HK-2 (cell line): ENCODE data around the gene SLC10A1.

ENCODE experiments used
- DNase-seq: peaks from one replicate; pipeline ENCODE4 v3.0.0-alpha.2; 2018; ENCODE audit not compliant: unreplicated experiment

SLC10A1 gene

GRCh38 chr14:69808919-69809808 lies 12.1 kb upstream of the SLC10A1 start:
- no peak for DNase-seq

GRCh38 chr14:69807192-69807591 lies 10.2 kb upstream of the SLC10A1 start:
- no peak for DNase-seq

- DNase-seq, result no peak
These were observed 7.9 kb upstream of the SLC10A1 start for GRCh38 chr14:69804902-69805301.

DNA sequence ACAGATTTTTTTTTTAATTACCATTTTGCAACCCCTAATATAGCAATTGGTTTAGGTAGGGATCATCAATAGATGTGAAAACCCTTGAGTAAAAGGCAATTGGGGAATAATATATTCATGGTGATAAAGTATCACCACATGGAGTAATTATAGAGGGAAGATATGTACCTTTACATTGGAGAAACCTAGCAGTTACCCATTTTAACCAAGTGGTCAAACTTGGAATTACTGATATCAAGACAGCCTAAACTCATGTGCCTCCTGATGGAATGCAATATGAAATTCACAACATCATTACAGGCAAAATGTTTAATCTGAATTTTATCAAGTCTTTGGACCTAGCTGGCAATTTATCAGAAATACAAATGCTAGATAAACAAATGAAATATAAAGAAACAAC lies 6.7 kb upstream of the SLC10A1 start:
- no peak for DNase-seq

DNA sequence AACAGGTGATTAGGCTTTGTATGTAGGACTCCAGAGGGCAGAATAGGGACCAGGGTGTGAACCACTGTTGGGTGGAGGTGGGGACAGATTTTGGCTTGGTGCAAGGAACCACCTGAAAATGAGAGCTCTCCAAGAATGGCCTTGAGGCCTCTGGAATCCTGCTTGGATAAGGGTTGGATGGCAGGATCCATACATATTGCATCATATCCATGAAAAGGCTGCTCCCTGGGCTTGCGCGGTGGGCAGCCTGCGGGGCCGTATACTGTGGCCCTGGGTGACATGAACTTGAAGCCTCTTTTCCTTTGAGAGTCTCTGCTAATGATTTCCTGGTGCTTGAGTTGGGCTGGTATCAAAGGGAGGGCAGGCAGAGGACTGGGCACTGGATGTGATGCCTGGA lies 1.3 kb upstream of the SLC10A1 start:
- no peak for DNase-seq

DNA sequence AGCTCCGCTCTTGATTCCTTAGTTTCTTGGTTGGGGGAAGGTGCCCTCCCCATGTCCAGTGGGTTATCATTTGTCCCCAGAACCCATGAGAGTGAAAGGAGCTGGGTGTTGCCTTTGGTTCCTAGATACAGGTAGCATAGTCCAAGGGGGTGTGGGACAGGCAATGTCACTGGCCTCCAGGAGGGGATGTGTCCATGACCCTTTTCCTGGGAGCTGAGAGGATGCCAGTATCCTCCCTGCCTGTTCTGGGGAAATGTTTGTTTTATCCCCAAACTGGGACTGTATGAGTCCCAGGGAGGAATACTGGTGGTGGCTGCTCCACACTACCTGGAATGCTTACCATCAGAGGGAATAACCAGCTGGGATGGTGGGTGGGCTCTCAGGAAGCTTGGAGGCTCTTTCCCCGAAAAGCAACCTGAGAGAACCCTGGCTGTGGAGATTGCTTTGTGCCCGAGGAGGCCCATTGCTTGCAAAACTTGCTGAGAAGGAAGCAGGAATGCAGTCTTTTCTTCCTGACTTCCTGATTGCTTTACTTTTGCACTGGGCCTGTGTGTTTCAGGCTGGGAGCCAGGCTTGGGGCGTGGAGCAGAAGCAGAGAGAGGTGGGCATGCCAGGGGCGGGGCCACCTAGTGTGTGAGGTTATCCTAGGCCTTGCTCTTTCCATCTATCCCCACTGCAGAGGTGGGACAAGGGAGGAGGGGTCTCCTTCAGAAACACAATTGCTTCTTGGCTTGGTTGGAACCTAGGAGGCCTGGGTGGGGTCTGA lies 715 bp upstream of the SLC10A1 start:
- DNase-seq, result no peak

DNA sequence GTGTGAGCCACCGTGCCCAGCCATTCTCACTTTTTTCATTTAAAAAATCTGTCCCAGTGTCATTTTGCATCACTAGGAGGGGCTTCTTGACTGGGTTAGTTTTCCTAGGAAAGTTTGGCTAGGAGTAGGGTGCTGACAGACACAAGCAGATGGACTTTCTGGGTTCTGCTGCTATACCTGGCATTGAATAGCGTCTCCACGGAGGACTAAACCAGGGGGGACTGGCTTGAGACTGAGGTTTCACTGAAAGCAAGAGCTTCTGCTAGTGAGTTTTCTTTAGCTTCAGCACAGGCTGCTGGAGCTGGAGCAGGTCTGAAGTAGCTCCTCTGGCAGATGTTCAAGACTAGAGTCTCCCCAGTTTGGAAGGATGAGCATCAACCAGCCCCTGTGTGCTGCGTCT lies 1.4 kb downstream of the SLC10A1 start:
- DNase-seq, result no peak

DNA sequence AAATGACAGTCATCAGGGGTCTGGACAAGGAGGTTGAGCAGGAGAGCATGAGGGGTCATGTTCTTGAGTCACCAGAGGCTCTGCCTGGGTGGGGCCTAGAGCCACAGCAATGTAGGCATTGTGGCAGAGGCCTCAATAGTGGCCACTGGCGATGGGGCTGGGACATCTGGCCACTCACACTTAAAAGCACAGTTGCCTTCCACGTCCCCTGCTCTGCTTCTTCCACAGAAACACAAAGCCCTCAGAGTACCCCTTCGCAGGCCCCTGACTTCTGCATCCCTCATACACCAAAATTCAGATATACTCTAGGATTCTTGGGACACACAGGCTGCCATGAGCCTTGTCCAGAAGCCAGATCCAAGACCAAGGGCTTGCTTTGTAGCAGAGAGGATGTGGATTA lies 2.2 kb downstream of the SLC10A1 start:
- no peak for DNase-seq

- DNase-seq, result no peak
These were observed 4.1 kb downstream of the SLC10A1 start for GRCh38 chr14:69792887-69793421.

GRCh38 chr14:69789118-69789640 lies 7.9 kb downstream of the SLC10A1 start:
- no peak for DNase-seq

- no peak for DNase-seq
These were observed 10.4 kb downstream of the SLC10A1 start for GRCh38 chr14:69786603-69787002.

GRCh38 chr14:69784942-69785341 lies 12.1 kb downstream of the SLC10A1 start:
- no peak for DNase-seq

DNA sequence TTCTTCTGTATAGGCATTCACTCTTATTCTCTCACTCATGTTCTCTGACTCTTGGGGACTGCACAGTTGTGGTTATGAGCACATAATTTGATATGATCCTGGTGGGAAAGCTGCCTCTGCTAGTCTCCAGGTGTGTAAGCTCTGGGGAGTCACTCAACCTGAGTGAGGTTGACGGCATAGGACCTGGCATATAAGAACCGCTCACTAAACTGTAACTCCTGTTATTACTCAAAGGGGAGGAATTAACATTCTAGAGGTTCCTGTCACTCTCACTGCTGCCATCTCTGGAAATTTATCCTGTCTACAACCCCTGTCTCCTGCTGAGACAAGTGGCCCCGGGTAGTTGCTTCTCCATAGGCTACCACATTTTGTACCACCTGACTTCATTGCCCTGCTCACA lies 16.1 kb downstream of the SLC10A1 start:
- no peak for DNase-seq

- no peak for DNase-seq
These were observed 16.9 kb downstream of the SLC10A1 start for GRCh38 chr14:69780092-69780491.

GRCh38 chr14:69779088-69779487 lies 18.0 kb downstream of the SLC10A1 start:
- no peak for DNase-seq

DNA sequence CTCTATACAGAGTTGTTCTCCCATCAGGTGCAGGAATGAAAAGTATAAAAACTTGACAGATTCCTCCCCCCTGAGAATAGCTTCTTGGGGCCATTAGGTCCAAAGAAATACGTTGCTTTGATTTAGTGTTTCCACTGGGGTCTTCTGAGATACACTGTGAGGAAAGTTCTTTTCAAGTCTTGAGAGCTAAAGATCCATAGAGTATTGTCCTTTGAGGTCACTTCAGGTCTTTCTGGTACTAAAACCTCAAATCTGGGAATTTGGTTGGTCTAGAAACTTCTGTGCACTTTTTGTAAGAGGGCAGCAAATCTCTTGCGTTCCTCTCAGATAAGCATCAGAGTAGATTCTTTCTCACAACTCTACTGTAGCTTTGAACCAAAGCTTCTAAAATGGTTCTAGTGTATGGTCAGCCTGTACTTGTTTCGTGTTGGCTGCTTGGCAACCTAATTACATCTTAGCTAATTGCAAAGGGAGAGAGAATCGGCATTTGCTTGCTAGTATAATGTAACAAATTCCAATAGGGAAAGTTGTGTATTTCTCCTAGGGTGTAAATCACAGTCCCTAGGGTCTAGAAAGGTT lies 20.1 kb downstream of the SLC10A1 start:
- no peak for DNase-seq

DNA sequence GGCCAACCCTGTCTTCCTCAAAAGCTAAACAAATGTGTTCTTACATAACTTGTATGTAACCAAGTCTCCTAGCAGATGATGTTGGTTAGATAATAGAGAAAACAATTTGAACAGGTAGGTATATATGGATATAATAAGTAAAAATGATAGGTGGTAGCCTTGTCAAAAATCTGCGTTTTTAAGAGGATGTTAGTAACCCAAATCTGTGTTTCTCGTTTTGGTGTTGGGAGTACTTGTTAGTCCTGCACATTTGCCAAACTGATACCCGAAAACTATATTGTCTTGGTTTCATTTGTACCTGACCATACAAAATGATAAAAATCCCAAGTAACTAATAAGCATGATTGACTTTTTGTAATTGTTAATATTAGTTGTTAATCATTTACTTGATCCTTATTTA lies 22.0 kb downstream of the SLC10A1 start:
- no peak for DNase-seq

DNA sequence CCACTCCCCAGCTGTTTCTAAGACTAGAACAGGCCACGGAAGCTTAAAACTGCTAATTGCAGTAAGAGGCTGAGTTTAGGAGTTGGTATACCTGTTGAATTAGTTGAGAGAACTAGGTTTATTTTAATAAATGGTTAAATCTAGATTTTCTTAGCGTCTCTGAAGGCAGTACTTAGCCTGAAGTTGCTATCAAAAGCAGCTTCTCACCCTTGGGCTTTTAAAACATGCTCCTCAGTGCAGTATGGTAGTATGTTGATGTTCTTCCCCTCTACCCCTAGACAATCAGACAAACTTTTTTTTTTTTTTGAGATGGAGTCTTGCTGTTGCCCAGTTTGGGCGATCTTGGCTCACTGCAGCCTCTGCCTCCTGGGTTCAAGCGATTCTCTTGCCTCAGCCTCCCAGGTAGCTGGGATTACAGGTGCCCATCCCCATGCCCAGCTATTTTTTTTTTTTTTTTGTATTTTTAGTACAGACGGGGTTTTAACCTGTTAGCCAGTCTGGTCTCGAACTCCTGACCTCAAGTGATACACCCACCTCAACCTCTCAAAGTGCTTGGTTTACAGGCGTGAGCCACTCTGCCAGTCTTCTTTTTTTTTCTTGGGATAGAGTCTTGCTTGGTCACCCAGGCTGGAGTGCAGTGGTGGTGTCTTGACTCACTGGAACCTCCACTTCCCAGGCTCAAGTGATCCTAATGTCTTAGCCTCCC lies 23.3 kb downstream of the SLC10A1 start:
- no peak for DNase-seq

- no peak for DNase-seq
These were observed 24.7 kb downstream of the SLC10A1 start for GRCh38 chr14:69772082-69773017.

GRCh38 chr14:69771136-69771535 lies 25.9 kb downstream of the SLC10A1 start:
- DNase-seq, result no peak
